NCI-H187 (cell line): ENCODE data around the gene SATB2.
A peak's percentile ranks its signal among the peaks of the same experiment; 100 is the strongest.

Experiments
- DNase-seq, 2 experiments: peaks; one replicate each; lab custom pipeline; 2025; lab: John Stamatoyannopoulos, UW

Gene SATB2

DNA sequence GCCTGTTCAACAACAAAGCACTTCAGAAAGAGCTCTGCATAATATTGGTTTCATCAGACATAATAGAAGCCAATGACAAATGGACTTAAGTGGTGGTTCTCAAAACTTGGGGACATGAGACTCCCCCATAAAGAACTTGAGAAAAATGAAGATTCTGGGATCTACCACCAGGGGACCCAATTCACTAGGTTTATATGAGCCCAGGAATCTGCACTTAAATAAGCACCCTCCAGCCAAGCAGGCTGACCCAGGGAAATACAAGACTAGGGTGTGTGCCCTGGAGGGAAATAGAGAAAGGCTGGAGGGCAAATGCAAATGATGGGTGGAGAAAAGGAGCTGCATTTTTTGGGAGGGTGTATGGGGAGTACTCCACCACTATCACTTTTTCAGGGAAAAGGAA lies 52.5 kb downstream of the SATB2 start:
- no peak for DNase-seq

DNA sequence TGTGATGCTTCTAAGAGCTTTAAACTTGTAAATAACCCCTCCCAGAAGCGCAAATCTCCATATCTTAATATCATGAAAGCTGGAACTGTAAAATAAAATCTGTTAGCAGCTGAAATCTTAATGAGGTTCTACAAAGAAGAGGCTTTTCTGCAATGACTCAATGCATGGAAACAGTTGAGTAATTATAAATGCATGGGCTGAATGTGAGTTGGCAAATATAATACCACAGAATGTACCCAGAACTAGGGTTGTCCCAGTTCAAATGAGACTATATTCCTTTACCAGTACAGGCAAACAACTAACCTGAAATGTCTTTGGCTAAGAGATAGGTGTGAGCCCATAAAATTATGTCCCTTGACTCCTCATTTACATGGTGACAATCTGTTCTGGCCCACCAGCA lies 52.9 kb downstream of the SATB2 start:
- no peak for DNase-seq

DNA sequence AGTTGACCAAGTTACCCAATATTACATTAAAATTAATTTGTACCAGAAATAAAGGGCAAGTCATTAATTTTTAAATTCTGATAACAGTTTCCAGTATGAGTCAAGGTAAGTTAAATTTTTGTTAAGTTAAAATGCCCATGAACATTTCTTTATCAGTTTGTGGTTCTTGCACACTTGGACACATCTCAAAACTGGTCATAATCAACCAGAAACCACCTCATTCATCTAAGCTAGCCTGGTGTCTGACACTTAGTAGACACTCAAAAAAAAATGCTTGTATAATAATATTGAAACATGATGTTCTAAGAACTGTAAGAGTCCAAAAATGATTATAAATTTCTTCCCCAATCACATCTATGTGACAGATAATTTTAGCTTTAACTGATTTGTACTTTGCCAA lies 62.4 kb downstream of the SATB2 start:
- DNase-seq: no peak

DNA sequence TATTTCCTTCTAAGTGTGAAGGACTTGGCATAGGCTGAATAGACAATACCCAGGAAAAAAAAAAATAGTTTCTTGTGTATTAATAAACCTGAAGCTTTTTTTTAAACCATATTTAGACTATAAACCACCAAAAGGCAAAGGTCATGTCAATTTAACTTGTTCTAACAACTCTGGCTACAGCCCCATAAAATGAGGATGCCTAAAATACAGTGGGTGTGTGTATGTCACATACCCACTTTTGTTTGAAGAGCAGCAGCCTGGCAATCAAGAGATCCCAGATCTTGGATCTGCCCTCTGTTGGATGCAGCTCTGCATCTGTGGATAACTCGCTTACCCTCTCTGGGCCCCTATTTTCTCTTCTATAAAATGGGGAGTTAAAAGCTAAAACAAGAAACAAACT lies 65.4 kb downstream of the SATB2 start:
- no peak for DNase-seq

DNA sequence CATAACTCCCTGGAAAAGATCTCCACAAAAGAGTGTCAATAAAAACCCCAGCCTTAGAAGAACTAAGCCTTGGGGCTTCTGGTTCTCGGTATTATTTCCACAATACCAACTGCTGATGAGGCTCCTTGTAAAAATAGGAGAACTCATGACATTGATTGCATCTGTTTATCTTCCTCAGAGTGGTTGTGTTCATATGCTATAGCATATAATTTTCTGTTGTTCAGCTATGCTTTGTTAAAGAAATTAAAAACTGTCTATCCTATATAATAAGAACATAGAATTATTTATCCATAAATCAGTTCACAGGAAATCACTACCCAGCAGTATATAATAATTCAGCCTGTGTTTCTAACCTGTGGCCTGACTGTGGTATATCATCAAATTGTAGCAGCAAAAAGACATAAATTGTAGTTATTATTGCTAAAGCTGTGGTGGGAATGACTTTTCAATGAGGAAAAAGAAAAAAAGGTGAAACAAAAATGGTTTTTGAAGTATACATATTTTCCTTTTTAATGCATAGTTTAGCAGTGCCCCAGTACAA lies 68.9 kb downstream of the SATB2 start:
- no peak for DNase-seq

DNA sequence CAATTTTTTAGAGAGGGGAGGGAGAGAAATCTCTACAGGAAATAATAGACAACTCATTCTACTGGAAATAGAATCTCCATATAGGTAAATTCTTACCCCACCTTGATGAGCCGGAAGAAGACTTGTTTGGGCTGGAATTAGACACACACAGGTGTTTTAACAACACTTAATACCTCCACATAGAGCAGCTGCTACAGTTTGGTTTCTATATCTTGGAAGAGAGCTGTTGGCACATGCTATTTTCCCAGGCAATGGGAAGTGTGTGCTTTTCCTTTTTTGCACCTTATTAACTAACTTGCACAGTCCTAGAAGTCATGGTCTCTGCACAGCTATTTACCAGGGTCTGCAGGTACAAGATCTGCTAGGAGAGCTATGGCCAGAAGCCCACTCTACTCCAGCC lies 73.7 kb downstream of the SATB2 start:
- DNase-seq: no peak

DNA sequence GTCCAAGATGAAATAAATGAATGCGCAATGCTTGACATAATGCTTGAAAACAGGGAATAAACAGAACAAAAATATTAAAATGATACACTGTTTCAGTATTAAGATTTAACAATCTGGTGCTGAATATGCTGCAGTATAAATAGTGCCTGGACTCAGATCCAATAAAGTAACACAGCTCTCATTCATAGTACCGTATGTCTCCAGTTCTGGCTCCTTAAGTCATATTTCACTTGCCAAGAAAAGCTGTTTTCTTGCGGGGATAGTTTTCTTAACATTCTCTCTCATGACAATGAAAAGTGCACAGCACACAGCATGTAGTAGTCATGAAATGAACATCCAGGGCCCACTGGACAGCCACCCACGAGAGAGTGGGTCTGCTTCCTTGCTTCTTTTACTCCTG lies 74.7 kb downstream of the SATB2 start:
- DNase-seq: no peak

DNA sequence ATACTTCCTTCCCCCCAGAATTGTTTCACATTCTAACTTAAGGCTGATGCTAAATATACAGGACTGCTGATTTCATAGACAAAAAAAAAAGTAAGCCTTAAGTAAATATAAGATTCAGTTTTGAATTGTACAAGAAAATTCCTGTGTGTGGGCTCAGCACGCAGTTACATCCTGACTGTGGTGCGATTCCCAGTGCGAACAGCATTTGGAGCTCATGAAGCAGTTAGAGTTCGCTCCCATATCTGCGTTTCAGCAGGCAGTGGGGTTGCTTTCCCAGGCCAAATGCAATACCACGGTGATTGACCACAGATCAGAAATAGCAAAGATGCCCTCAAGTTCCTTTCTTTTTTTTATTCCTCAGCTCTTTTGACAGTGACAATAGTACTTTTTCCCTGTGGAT lies 75.6 kb downstream of the SATB2 start:
- DNase-seq: no peak

DNA sequence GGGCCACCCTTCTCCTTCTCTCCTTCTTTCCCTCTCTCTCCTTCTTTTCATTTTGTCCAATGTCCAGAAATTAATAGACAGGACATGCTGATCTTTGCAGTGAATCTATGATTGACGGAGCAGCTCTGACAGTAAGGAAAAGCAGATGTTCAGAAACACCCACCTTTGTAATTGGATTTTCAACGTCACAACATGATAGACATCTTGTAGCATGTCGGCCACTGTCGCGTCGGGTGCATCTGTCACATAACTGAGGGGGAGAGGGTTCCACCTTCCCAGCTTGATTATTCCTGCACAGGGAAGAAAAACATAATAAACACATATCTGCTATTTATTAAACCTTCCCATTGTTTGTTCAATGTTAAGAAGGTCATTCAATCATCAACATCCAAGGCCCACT lies 76.2 kb downstream of the SATB2 start:
- no peak for DNase-seq

DNA sequence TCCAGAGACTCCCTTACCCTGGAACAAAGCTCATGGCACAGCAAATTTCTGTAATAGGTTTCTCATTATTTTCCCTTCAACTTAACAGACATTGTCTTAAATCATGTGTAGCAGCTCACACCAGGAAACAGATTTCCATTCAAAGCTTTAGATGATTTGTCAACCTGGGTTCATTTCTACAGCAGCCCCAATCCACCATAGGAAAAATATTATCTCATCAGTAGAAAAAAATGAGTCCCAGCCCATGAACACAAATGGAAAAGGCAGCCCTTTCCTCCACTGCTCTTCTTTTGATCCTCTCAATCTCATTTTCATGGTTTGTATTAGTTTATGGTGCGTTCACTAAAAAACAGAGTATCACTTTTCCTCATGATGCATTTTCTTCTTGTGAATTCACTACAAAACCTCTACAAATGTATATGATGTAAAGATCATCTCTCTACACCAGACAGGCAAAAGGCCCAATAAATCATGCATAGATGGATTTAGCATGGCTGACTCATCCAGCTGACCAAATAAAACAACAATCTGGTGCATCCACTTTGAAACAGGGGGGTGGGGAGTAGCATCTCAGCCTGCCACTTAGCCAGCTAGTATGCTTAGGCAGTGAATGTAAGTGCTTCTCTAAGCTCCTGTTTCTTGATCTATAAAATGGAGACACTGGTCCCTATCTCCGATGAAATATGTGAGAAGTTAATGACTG lies 78.6 kb downstream of the SATB2 start:
- DNase-seq: peak; percentile 47 to 76

DNA sequence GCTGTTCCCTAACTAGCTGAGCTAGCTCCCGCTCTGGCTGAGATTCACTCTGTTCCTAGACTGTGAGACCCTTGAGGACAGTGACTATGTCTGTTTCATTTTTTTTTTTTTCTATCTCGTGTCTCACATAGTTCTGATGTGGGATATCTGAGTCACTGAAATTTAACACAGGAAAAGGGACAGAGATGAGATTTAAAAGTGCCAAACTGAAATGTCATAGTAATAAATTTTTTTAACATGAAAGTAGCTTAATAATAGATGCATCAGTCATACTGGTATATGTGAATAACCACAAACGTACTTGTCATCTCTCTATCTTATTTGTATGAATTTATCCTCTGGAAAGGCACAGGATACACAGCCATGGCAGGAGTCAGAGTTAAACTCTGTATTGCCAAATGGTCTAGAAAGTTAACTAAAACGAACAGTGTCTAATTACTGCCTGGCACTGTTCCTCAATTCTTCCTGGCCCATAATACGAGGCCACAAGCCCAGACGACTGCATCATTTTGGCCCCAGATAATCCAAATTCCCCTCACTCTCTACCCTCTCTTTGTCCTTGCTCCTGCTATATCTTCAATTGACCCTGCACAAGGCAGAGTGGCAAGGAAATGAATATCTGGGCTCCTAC lies 87.5 kb downstream of the SATB2 start:
- no peak for DNase-seq

DNA sequence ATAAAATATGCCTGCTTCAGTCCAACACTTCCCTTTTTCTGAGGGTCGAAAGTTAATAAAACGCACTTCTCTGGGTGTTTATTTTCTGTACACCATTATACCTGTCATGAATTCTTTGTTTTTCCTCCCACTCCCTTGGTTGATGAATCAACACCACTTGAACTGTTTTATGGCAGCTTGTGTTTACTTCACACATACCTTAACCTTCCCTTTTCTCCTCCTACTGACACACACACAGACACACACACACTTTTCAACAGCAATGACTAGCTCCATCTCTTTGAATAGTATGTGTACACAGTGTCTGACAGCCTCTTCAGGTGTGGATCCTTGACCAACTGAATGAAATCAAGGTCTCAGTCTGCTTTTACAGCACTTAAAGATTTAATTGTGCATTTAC lies 91.3 kb downstream of the SATB2 start:
- peak; percentile 40 to 41 for DNase-seq

DNA sequence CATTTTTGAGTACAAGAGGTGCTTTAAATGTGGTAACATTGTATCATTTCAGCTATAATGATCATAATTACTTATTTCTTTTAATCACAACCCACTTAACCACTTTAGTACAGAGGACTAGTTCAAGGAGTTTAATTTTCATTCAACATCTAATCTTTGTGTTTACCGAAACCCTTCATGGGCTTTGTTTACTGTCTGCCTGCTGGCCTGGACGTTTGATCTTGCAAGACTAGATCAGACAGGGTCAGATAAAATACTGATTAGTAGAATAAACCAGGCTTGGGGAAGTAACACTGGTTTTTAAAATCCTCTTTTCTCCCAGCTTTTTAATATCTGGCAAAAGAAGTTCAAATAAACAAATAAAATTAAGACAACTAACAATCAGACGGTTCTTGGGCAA lies 93.6 kb downstream of the SATB2 start:
- no peak for DNase-seq

DNA sequence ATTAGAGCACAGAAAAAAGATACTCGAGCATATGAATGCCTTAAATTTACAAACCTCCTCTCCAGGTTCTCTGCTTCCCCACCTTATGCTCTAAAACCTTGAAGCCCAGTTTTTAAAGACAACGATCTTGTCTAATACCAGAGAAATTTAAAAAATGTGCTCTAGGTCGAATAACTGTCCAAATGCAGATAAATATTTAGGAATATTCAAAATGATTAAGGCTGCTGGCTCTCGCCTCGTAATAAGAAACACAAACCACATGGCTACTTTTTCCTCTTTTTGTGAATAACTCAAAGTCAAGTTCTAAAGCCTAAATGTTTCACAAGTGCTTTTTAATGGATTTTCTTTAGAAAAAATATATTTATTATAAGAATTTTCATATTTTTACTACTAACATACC lies 101.3 kb downstream of the SATB2 start:
- DNase-seq: no peak

DNA sequence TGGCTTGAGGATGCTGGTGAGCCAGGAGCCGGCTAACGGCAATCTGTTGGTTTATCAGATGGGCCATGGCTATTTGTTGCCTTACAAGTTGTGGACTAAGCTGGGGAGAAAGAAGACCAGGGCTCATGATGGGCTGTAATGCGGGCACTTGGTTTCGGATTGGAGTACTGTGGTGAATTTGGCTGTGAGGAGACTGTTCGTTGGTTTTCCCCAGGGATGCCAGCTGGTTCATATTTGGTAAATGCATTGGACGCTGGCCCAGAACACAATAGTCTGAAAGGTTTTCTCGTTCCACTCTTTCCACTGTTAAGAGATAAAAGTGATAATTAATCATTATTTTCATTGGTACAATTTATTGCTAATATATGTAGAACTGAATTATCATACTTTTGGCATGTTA lies 108.9 kb downstream of the SATB2 start:
- no peak for DNase-seq

DNA sequence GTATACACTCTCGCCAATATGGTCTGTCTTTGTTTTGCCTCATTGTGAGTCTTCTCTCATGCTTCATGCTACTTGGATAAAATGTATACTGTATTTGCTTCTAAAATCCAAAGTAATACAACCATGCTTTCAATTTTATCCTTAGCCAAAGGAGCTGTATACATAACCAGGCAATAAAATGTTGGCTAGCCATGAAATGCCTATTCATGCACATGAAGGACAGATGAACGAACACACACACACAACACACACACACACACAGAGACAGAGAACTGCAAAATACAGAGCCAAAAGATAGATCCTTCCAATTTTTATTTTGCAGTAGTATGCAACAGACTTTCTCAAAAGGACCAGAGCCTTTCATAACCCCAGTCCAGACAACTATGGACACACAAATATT lies 113.7 kb downstream of the SATB2 start:
- DNase-seq: no peak

DNA sequence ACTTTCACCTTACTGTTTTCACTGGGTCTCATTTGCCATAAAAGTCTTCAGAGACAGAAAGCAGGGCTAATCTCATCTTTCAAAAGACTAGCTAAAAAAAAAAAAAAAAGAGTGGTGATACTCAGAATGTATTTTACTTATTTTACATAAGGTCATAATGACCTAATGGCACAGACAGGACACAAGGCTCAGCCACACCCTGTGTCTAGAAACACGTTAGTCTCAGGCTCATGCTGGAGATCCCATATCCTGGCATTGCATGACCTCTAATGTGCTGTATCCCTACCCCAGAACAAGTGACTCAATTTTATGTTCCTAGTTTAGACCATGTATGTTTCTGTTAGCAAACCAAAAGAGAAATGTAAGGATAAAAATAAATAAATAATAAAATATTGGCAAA lies 115.4 kb downstream of the SATB2 start:
- DNase-seq: no peak

DNA sequence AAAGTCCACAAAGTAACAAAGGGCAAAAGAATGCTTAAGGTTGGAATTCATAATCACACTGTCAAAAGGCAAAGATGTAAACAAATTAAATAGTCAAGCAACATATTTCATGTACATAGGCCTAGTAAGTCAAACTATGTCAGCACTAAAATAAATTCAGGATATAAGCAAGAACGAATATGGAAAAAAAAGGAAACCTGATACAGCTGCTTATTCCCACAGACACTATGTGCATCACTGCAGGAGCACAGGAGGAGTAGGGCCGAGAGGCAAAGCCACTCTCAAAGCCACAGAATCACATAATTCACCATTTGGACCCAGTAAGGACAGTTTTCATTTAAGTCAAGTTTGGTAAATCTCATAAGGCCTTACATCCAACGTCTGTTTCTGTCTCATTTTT lies 116.6 kb downstream of the SATB2 start:
- DNase-seq: no peak

DNA sequence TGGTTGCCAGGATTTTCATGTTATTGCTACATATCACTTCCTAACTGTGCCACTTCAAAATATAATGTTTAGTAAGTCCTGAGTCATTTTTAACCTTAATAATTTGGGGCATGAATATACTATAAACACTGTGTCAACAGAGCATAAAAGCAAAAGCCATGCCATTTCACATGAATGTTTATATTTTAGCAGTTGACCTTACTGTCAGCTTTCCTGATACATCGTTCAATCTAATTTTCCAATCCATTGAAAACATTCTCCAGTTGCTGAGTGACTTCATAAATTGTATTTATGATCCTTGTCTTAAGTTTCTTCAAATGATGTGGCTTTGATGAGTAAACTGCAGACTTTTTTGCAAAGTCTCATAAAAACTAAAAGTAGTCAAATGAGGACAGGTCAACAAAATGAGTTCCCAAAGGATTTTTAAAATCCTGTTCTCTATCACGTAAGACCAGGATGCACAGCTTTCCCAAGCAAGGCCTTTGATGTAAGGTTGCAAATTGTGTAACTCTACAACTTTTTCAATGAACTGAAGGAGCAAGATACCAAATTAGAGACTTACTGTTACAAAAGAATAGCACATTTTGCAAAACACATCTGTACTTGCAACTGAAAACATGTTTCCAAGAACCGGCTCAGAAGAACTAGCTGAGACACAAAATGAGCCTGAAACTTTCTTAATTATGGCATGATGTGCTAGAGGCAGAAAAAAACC lies 117.7 kb downstream of the SATB2 start:
- no peak for DNase-seq

DNA sequence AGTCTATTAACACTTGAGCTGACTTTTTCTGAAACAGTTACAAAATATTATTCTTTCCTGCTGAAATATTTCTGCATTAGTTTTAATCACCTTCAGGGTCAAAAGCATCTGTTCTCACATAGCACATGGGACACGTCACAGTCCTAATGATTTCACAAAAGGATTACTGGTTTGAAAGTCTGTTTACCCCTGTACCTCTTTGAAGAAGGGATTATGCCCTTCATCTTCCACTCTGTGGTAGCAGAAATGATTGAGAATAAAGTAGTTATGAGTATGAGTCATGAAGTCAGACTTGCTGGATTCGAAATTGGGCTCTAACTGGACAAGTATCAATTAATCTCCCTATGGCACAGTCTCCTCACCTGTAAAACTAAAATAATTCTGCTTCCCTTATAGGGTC lies 121.2 kb downstream of the SATB2 start:
- DNase-seq: no peak

DNA sequence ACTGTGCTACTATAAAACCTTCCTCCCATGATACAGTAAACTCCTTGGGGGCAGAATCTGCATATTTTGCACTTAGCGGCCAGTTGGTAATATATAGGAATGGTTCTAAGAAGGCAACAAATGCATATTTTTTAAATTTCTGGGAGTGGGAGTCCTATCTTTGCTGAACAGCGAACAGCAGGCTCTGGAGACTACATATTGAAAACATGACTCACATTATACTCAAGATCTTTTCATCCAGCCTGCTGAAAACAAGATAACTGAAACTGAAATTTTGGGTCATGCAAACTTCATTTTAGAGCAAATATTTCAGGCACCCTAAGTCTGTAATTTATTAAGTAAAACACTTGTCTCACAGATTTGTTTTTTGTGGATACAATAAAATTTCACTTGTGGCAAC lies 122.2 kb downstream of the SATB2 start:
- no peak for DNase-seq

DNA sequence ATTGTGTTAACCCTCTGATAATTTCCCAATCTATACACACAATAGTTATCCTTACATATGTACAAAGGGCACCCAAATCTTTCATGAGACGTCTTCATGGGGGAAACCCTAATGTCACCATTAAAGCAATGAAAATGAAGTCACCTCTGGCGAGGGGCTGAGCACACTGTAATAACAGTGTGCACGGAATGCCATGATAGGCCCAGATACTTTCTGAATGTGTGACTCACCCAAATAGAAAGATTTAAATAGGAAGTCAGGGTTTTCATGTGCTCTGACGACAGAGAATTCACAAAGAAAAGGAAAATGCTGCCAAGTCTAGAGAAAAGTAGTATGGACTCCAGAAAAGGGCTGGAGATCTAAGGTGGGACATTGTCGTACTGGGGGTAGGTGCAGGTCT lies 128.3 kb downstream of the SATB2 start:
- no peak for DNase-seq

DNA sequence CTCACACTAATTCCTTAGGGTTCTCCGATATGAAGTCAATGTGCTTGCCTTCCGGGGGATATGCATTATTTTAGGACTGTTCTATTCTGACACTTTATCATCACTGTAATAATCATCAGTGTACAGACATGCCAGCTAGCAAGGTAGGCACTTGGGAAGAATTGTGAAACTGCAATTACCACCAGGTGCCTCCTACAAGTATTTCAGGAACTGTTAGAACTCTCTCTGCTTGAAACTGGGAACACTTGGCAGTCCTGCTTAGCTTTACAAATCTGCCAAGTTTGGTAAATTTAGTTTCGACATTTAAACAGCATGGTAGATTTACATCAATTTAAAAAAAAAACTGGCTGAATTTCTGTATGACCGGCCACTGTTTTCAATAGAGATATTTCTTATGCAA lies 128.7 kb downstream of the SATB2 start:
- no peak for DNase-seq
